ENCODE data around the gene PTPRK.

The PTPRK gene

GRCh38 chr6:128233531-128233930 lies 286.9 kb downstream of the PTPRK start:
- TF ChIP-seq MAX (IDR thresholded peaks at IDR 0.05) (no peak), ZBTB7A (IDR thresholded peaks at IDR 0.05; ENCODE audit: low read depth) (no peak), RAD21 (IDR thresholded peaks at IDR 0.05; ENCODE audit: low read depth) (no peak), CREB1 (IDR thresholded peaks at IDR 0.05; ENCODE audit: low read depth) (no peak), NFIC (IDR thresholded peaks at IDR 0.05) (no peak), TEAD4 (IDR thresholded peaks at IDR 0.05) (no peak), REST (IDR thresholded peaks at IDR 0.05; ENCODE audit: low read depth) (no peak), CEBPB (IDR thresholded peaks at IDR 0.05) (no peak)

- TF ChIP-seq RAD21 (IDR thresholded peaks at IDR 0.05; ENCODE audit: low read depth): no peak
- no peak for TF ChIP-seq YY1 (IDR thresholded peaks at IDR 0.05; ENCODE audit: low read depth)
- no peak for TF ChIP-seq TEAD4 (IDR thresholded peaks at IDR 0.05)
- TF ChIP-seq TAF1 (IDR thresholded peaks at IDR 0.05; ENCODE audit: low read depth): no peak
- TF ChIP-seq NFIC (IDR thresholded peaks at IDR 0.05): no peak
- TF ChIP-seq CREB1 (IDR thresholded peaks at IDR 0.05; ENCODE audit: low read depth): no peak
- TF ChIP-seq TCF12 (IDR thresholded peaks at IDR 0.05; ENCODE audit: low read depth): no peak
- no peak for TF ChIP-seq EGR1 (IDR thresholded peaks at IDR 0.05)
- TF ChIP-seq EP300 (IDR thresholded peaks at IDR 0.05; ENCODE audit: borderline replicate concordance): no peak
- no peak for TF ChIP-seq FOXM1 (IDR thresholded peaks at IDR 0.05; ENCODE audit: borderline replicate concordance, low read depth)
- TF ChIP-seq MAX (IDR thresholded peaks at IDR 0.05): no peak
- TF ChIP-seq CEBPB (IDR thresholded peaks at IDR 0.05): no peak
Observed at GRCh38 chr6:128230267-128230989, 290.0 kb downstream of the PTPRK start.

GRCh38 chr6:128225612-128226011 lies 294.8 kb downstream of the PTPRK start:
- TF ChIP-seq RAD21 (IDR thresholded peaks at IDR 0.05; ENCODE audit: low read depth): no peak
- no peak for TF ChIP-seq EP300 (IDR thresholded peaks at IDR 0.05; ENCODE audit: borderline replicate concordance)
- no peak for TF ChIP-seq CREB1 (IDR thresholded peaks at IDR 0.05; ENCODE audit: low read depth)
- no peak for TF ChIP-seq MAX (IDR thresholded peaks at IDR 0.05)

GRCh38 chr6:128216917-128217316 lies 303.5 kb downstream of the PTPRK start:
- TF ChIP-seq MAX (IDR thresholded peaks at IDR 0.05) (no peak), CEBPB (IDR thresholded peaks at IDR 0.05) (no peak), RAD21 (IDR thresholded peaks at IDR 0.05; ENCODE audit: low read depth) (no peak), TEAD4 (IDR thresholded peaks at IDR 0.05) (no peak), TCF12 (IDR thresholded peaks at IDR 0.05; ENCODE audit: low read depth) (no peak), EGR1 (IDR thresholded peaks at IDR 0.05) (no peak)

GRCh38 chr6:128209771-128210170 lies 310.6 kb downstream of the PTPRK start:
- no peak for TF ChIP-seq REST (IDR thresholded peaks at IDR 0.05; ENCODE audit: low read depth)
- no peak for TF ChIP-seq ZBTB7A (IDR thresholded peaks at IDR 0.05; ENCODE audit: low read depth)
- no peak for TF ChIP-seq EGR1 (IDR thresholded peaks at IDR 0.05)
- no peak for TF ChIP-seq EP300 (IDR thresholded peaks at IDR 0.05; ENCODE audit: borderline replicate concordance)
- TF ChIP-seq TCF12 (IDR thresholded peaks at IDR 0.05; ENCODE audit: low read depth): no peak
- no peak for TF ChIP-seq USF1 (IDR thresholded peaks at IDR 0.05)

GRCh38 chr6:128208851-128209580 lies 311.4 kb downstream of the PTPRK start:
- TF ChIP-seq CEBPB (IDR thresholded peaks at IDR 0.05) (no peak), MAX (IDR thresholded peaks at IDR 0.05) (no peak), FOXM1 (IDR thresholded peaks at IDR 0.05; ENCODE audit: borderline replicate concordance, low read depth) (no peak), TAF1 (IDR thresholded peaks at IDR 0.05; ENCODE audit: low read depth) (no peak), YY1 (IDR thresholded peaks at IDR 0.05; ENCODE audit: low read depth) (no peak), TEAD4 (IDR thresholded peaks at IDR 0.05) (no peak), RAD21 (IDR thresholded peaks at IDR 0.05; ENCODE audit: low read depth) (no peak), EP300 (IDR thresholded peaks at IDR 0.05; ENCODE audit: borderline replicate concordance) (no peak), USF1 (IDR thresholded peaks at IDR 0.05) (no peak), REST (IDR thresholded peaks at IDR 0.05; ENCODE audit: low read depth) (no peak), TCF12 (IDR thresholded peaks at IDR 0.05; ENCODE audit: low read depth) (no peak), CREB1 (IDR thresholded peaks at IDR 0.05; ENCODE audit: low read depth) (no peak), NFIC (IDR thresholded peaks at IDR 0.05) (no peak)

Measured in Ishikawa (cell line).